SIG-M5 treated with dmso at 0.1 percent for 504 hours (cell line): ENCODE measurements around the gene GSE1.
A peak's percentile ranks its signal among the peaks of the same experiment; 100 is the strongest.

ENCODE experiments used
- DNase-seq: peaks from one replicate; lab custom pipeline; 2025; ENCODE audit not compliant: unreplicated experiment; lab: John Stamatoyannopoulos, UW

The GSE1 gene

GRCh38 chr16:85616607-85617321, 3.6 kb downstream of the GSE1 start:
- peak; percentile 70 for DNase-seq

- DNase-seq = peak; percentile 37
These were observed 4.8 kb downstream of the GSE1 start for GRCh38 chr16:85617948-85618347.

GRCh38 chr16:85618521-85618920, 5.4 kb downstream of the GSE1 start:
- no peak for DNase-seq

GRCh38 chr16:85619101-85619891, 6.2 kb downstream of the GSE1 start:
- DNase-seq = no peak

- DNase-seq = no peak
These were observed 7.3 kb downstream of the GSE1 start for GRCh38 chr16:85620374-85620773.

GRCh38 chr16:85621698-85622428, 8.7 kb downstream of the GSE1 start:
- no peak for DNase-seq

GRCh38 chr16:85622683-85623082, 9.6 kb downstream of the GSE1 start:
- DNase-seq = no peak

GRCh38 chr16:85623250-85623649, 10.1 kb downstream of the GSE1 start:
- no peak for DNase-seq

- no peak for DNase-seq
These were observed 11.0 kb downstream of the GSE1 start for GRCh38 chr16:85623997-85624601.

GRCh38 chr16:85624646-85625045, 11.5 kb downstream of the GSE1 start:
- DNase-seq = no peak

GRCh38 chr16:85625053-85625452, 11.9 kb downstream of the GSE1 start:
- no peak for DNase-seq

- no peak for DNase-seq
These were observed 12.5 kb downstream of the GSE1 start for GRCh38 chr16:85625485-85626117.

- DNase-seq = no peak
These were observed 13.3 kb downstream of the GSE1 start for GRCh38 chr16:85626191-85626981.

GRCh38 chr16:85627089-85627488, 14.0 kb downstream of the GSE1 start:
- no peak for DNase-seq

GRCh38 chr16:85627526-85628264, 14.6 kb downstream of the GSE1 start:
- no peak for DNase-seq

GRCh38 chr16:85628265-85628556, 15.1 kb downstream of the GSE1 start:
- no peak for DNase-seq

GRCh38 chr16:85628645-85629044, 15.5 kb downstream of the GSE1 start:
- DNase-seq = no peak

GRCh38 chr16:85629326-85629725, 16.2 kb downstream of the GSE1 start:
- no peak for DNase-seq

GRCh38 chr16:85629853-85630252, 16.7 kb downstream of the GSE1 start:
- no peak for DNase-seq

- DNase-seq = no peak
These were observed 18.1 kb downstream of the GSE1 start for GRCh38 chr16:85631230-85631629.
